IMR-90 (cell line): ENCODE data around the gene TBC1D9. TPM values are rescaled to one million over a fixed set of nuclear protein-coding genes. Genes with fewer than 3 reads are reported as not detected.

Experiments
- ATAC-seq: fragments of 200-7000 bp; cut with Tn5 transposase; 2 replicates; pipeline ENCODE4 v1.9.1; 2020; ENCODE audit warnings: low read depth, mild to moderate bottlenecking, moderate library complexity
- BruUV-seq: library from RNA; stranded (reverse); fragments of 400-500 nt; replicated peaks from 2 replicates; lab custom pipeline; 2021; lab: Mats Ljungman, UMichigan
- CTCF ChIA-PET: fragments of 300-600 bp; formaldehyde crosslinking; extraction: SDS; loops from one replicate; lab custom pipeline; 2021; ENCODE audit warnings: antibody characterized with exemption; lab: Yijun Ruan, JAX
- POLR2A ChIA-PET: fragments of 300-600 bp; sonication (Branson Sonifier 250); formaldehyde crosslinking; loops from one replicate; lab custom pipeline; 2022; ENCODE audit warnings: antibody characterized with exemption; ENCODE audit not compliant: unreplicated experiment; lab: Charles Lee
- DNase-seq: peaks from one replicate; pipeline ENCODE4 v3.0.0; 2013
- H2AFZ ChIP-seq: replicated peaks from 2 replicates; pipeline ENCODE3; 2013; ENCODE audit warnings: low read length, mild to moderate bottlenecking; ENCODE audit not compliant: poor library complexity
- H2AK5ac ChIP-seq: 2 replicates; pipeline ENCODE4 v1.6.1; 2013; ENCODE audit warnings: low read depth, low read length, inconsistent platforms
- H2AK9ac ChIP-seq: replicated peaks from 2 replicates; pipeline ENCODE3; 2013; ENCODE audit warnings: mild to moderate bottlenecking, low read depth, low read length, moderate library complexity; ENCODE audit not compliant: poor library complexity
- H2BK120ac ChIP-seq: 2 replicates; pipeline ENCODE4 v1.6.1; 2013; ENCODE audit warnings: low read depth, low read length, inconsistent platforms
- H2BK15ac ChIP-seq: 3 replicates; pipeline ENCODE4 v1.6.1; 2013; ENCODE audit warnings: low read depth, low read length, inconsistent platforms
- H2BK20ac ChIP-seq: 2 replicates; pipeline ENCODE4 v1.6.1; 2013; ENCODE audit warnings: low read depth, mild to moderate bottlenecking, inconsistent platforms, low read length, moderate library complexity
- H2BK5ac ChIP-seq: 2 replicates; pipeline ENCODE4 v1.6.1; 2013; ENCODE audit warnings: mild to moderate bottlenecking, low read depth, low read length, inconsistent platforms; ENCODE audit not compliant: poor library complexity, severe bottlenecking
- H3K14ac ChIP-seq: replicated peaks from 2 replicates; pipeline ENCODE4 v1.6.1; 2013; ENCODE audit warnings: low read depth, low read length, inconsistent platforms
- H3K18ac ChIP-seq: 2 replicates; pipeline ENCODE4 v1.6.1; 2013; ENCODE audit warnings: low read depth, low read length, control low read depth
- H3K23ac ChIP-seq: 2 replicates; pipeline ENCODE4 v1.6.1; 2013; ENCODE audit warnings: low read depth, low read length, inconsistent platforms
- H3K27ac ChIP-seq: 2 replicates; pipeline ENCODE4 v1.5.1; 2013; ENCODE audit warnings: mild to moderate bottlenecking, control low read depth, low read length; ENCODE audit not compliant: insufficient read depth
- H3K27me3 ChIP-seq: 2 replicates; pipeline ENCODE4 v1.6.1; 2013; ENCODE audit warnings: low read length; ENCODE audit not compliant: control insufficient read depth, insufficient read depth
- H3K36me3 ChIP-seq: 2 replicates; pipeline ENCODE4 v1.6.1; 2013; ENCODE audit warnings: low read length, mixed read lengths; ENCODE audit not compliant: control insufficient read depth, insufficient read depth
- H3K4ac ChIP-seq: 2 replicates; pipeline ENCODE4 v1.6.1; 2013; ENCODE audit warnings: low read depth, low read length, inconsistent platforms
- H3K4me1 ChIP-seq: 2 replicates; pipeline ENCODE4 v1.6.1; 2013; ENCODE audit warnings: low read length, mixed read lengths; ENCODE audit not compliant: control insufficient read depth, insufficient read depth
- H3K4me2 ChIP-seq: 2 replicates; pipeline ENCODE4 v1.6.1; 2013; ENCODE audit warnings: low read depth, mild to moderate bottlenecking, control low read depth, low read length, moderate library complexity
- H3K4me3 ChIP-seq: 2 replicates; pipeline ENCODE4 v1.5.1; 2013; ENCODE audit warnings: low read depth, mild to moderate bottlenecking, control low read depth, low read length, moderate library complexity; ENCODE audit not compliant: insufficient read depth
- H3K56ac ChIP-seq: 2 replicates; pipeline ENCODE4 v1.6.1; 2013; ENCODE audit warnings: low read length, inconsistent platforms; ENCODE audit not compliant: insufficient read depth; ENCODE audit errors: extremely low read depth
- H3K79me1 ChIP-seq, 2 experiments: 2 replicates each; pipeline ENCODE4 v1.6.1; 2013; ENCODE audit warnings: low read length in 2 of 2, inconsistent platforms in 1 of 2, low read depth in 1 of 2
- H3K9ac ChIP-seq: 2 replicates; pipeline ENCODE4 v1.6.1; 2013; ENCODE audit warnings: low read depth, low read length, control low read depth
- H3K9me1 ChIP-seq: 2 replicates; pipeline ENCODE4 v1.6.1; 2013; ENCODE audit warnings: low read length, inconsistent platforms; ENCODE audit not compliant: insufficient read depth
- H3K9me3 ChIP-seq: 2 replicates; pipeline ENCODE4 v1.6.1; 2013; ENCODE audit warnings: low read length; ENCODE audit not compliant: control insufficient read depth, insufficient read depth
- H4K20me1 ChIP-seq: 2 replicates; pipeline ENCODE4 v1.6.1; 2013; ENCODE audit warnings: low read length, inconsistent platforms; ENCODE audit not compliant: insufficient read depth
- H4K5ac ChIP-seq: 2 replicates; pipeline ENCODE4 v1.6.1; 2013; ENCODE audit warnings: mild to moderate bottlenecking, low read depth, low read length, control low read depth
- H4K8ac ChIP-seq, 2 experiments: 2 replicates each; pipeline ENCODE4 v1.6.1; 2013; ENCODE audit warnings: low read depth in 2 of 2, low read length in 2 of 2, control low read depth in 1 of 2, inconsistent platforms in 1 of 2
- H4K91ac ChIP-seq: 2 replicates; pipeline ENCODE4 v1.6.1; 2013; ENCODE audit warnings: low read depth, low read length, inconsistent platforms; ENCODE audit not compliant: insufficient read depth
- BHLHE40 ChIP-seq: fragments of 150-350 bp; IDR thresholded peaks from 2 replicates; pipeline ENCODE4 v1.6.1; 2016; ENCODE audit warnings: mild to moderate bottlenecking, low read depth, low read length
- CEBPB ChIP-seq: IDR thresholded peaks from 2 replicates; pipeline ENCODE4 v1.6.1; 2012; ENCODE audit warnings: low read depth, low read length, improper control_type of control experiment
- FOS ChIP-seq: fragments of 150-350 bp; IDR thresholded peaks from 2 replicates; pipeline ENCODE4 v1.6.1; 2016; ENCODE audit warnings: low read depth, low read length
- MAFK ChIP-seq: IDR thresholded peaks from 2 replicates; pipeline ENCODE4 v1.6.1; 2012; ENCODE audit warnings: low read depth, low read length, improper control_type of control experiment
- MAZ ChIP-seq: IDR thresholded peaks from 2 replicates; pipeline ENCODE4 v1.6.1; 2012; ENCODE audit warnings: low read depth, mild to moderate bottlenecking, low read length, improper control_type of control experiment, moderate library complexity, borderline replicate concordance
- MXI1 ChIP-seq: IDR thresholded peaks from 2 replicates; pipeline ENCODE4 v1.6.1; 2012; ENCODE audit warnings: low read depth, mild to moderate bottlenecking, low read length, moderate library complexity, borderline replicate concordance
- NFE2L2 ChIP-seq: fragments of 150-350 bp; IDR thresholded peaks from 2 replicates; pipeline ENCODE4 v1.6.1; 2016; ENCODE audit warnings: low read depth, mild to moderate bottlenecking, low read length
- POLR2A ChIP-seq: IDR thresholded peaks from 2 replicates; pipeline ENCODE4 v1.6.1; 2012; ENCODE audit warnings: mild to moderate bottlenecking, low read depth, low read length
- RAD21 ChIP-seq: IDR thresholded peaks from 2 replicates; pipeline ENCODE4 v1.6.1; 2012; ENCODE audit warnings: low read length, improper control_type of control experiment
- RCOR1 ChIP-seq: IDR thresholded peaks from 2 replicates; pipeline ENCODE4 v1.6.1; 2012; ENCODE audit warnings: mild to moderate bottlenecking, low read length, improper control_type of control experiment; ENCODE audit not compliant: insufficient replicate concordance
- RFX5 ChIP-seq: IDR thresholded peaks from 2 replicates; pipeline ENCODE4 v1.8.0; 2012; ENCODE audit warnings: low read depth, mild to moderate bottlenecking, low read length, moderate library complexity
- USF2 ChIP-seq: fragments of 150-350 bp; IDR thresholded peaks from 2 replicates; pipeline ENCODE4 v1.6.1; 2017; ENCODE audit warnings: mild to moderate bottlenecking, antibody characterized with exemption, low read length, low read depth
- WGBS, 2 experiments: methylation state at CpG; one replicate each; pipeline versions ENCODE4 v1.1.5 to v1.1.7; 2013; ENCODE audit warnings: missing lambda C conversion rate in 2 of 2; ENCODE audit not compliant: insufficient read length in 1 of 2; ENCODE audit errors: extremely low coverage in 2 of 2; 5-methylcytosine and 5-hydroxymethylcytosine counted together
- dilution Hi-C: fragments of 300-500 bp; cut with HindIII; formaldehyde crosslinking; loops from one replicate; pipeline ENCODE4 v1.14.3; 2018; ENCODE audit warnings: low sequenced_read_pairs; ENCODE audit not compliant: unreplicated experiment
- in situ Hi-C: fragments of 300-500 bp; cut with MboI; formaldehyde crosslinking; loops from 3 replicates; pipeline ENCODE4 v1.14.3; 2019; ENCODE audit warnings: low sequenced_read_pairs, inconsistent platforms, mixed read lengths
- intact Hi-C: fragments of 100-400 bp; cut with micrococcal nuclease; formaldehyde crosslinking; loops from 2 replicates; pipeline ENCODE4 v1.10.0; 2022
- polyA plus RNA-seq, 3 experiments: library from polyadenylated mRNA; depleted of rRNA; stranded (reverse); fragments of >200 nt; gene quantifications; 2 replicates each; pipeline ENCODE4 v1.2.3, GENCODE V29; 2012; ENCODE audit warnings: low replicate concordance in 1 of 3
- total RNA-seq: library from RNA; depleted of rRNA; stranded (reverse); fragments of >200 nt; gene quantifications from 2 replicates; pipeline ENCODE4 v1.2.3, GENCODE V29; 2012
- TF ChIP-seq, protein P1 (sequence below): fragments of 150-350 bp; IDR thresholded peaks from 2 replicates; pipeline ENCODE4 v1.6.1; 2016; ENCODE audit warnings: low read depth, mild to moderate bottlenecking, low read length, moderate library complexity, borderline replicate concordance

TBC1D9 gene
- total and polyA plus RNA-seq, 2 of the 4 experiments (the other 2 are of a cell fraction) = 11.7 to 15.2 TPM

- Histone ChIP-seq H3K18ac (no peak overlapping the region), H4K20me1 (no peaks in the 10 kb centered on the region), H3K56ac (no peak overlapping the region), H2BK20ac (no peak overlapping the region), H4K91ac (no peak overlapping the region), H2BK5ac (no peak overlapping the region), H3K79me1 (no peaks in the 10 kb centered on the region), H2BK120ac (no peak overlapping the region), H3K14ac (no peak overlapping the region), H3K36me3 (peaks cover 7% of the 10 kb centered on the region; the same call in 1 of the 2 replicates), H3K27ac (no peak overlapping the region), H3K4me3 (no peak overlapping the region), H3K4ac (no peak overlapping the region), H4K5ac (no peak overlapping the region), H3K23ac (no peak overlapping the region), H4K8ac (no peak overlapping the region), H2AK9ac (no peak overlapping the region), H2BK15ac (no peak overlapping the region), H3K9me1 (peaks cover 6% of the 10 kb centered on the region; the same call in 1 of the 2 replicates), H3K4me2 (no peak overlapping the region), H3K9ac (no peak overlapping the region), H3K4me1 (peaks cover 6% of the 10 kb centered on the region), H2AK5ac (no peak overlapping the region), H3K9me3 (no peaks in the 10 kb centered on the region), H2AFZ (no peak overlapping the region), H3K27me3 (no peaks in the 10 kb centered on the region)
- no peak for DNase-seq
- TF ChIP-seq MXI1 (no peak), MAZ (no peak), CEBPB (no peak), BHLHE40 (no peak), RFX5 (no peak), POLR2A (no peak), NFE2L2 (no peak), FOS (no peak), RCOR1 (no peak), RAD21 (no peak), USF2 (no peak), MAFK (no peak)
- TF ChIP-seq, protein P1, sequence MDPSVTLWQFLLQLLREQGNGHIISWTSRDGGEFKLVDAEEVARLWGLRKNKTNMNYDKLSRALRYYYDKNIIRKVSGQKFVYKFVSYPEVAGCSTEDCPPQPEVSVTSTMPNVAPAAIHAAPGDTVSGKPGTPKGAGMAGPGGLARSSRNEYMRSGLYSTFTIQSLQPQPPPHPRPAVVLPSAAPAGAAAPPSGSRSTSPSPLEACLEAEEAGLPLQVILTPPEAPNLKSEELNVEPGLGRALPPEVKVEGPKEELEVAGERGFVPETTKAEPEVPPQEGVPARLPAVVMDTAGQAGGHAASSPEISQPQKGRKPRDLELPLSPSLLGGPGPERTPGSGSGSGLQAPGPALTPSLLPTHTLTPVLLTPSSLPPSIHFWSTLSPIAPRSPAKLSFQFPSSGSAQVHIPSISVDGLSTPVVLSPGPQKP = no peak
- in situ Hi-C loops (no loop called here), intact Hi-C loops (no loop called here), dilution Hi-C loops (no loop called here)
- WGBS, 2 experiments = no CpG with 5 or more reads among the region's 7 CpGs
- ChIA-PET POLR2A (no interaction called here), CTCF (interaction anchor here (1.3 to 1.7 kb wide), 2 partner anchors 11 to 35 kb away, joined by 4 to 5 read pairs; no protein-coding TSS in a partner anchor)
- ATAC-seq = no peak
- BruUV-seq = no TSS peak
These were observed 117.1 kb downstream of the TBC1D9 start for GRCh38 chr4:140639066-140639465.
